ENCODE measurements around the gene ANAPC5.
"Not testable (repeated sequence)": the region's sequence is repeated elsewhere in the genome, so short reads cannot be mapped to it uniquely, and the experiment has no call there.

ANAPC5 gene

GRCh38 chr12:121284551-121285390 is 67.4 kb downstream of the ANAPC5 start:
- no peak for DNase-seq

GRCh38 chr12:121283841-121284240 is 68.4 kb downstream of the ANAPC5 start:
- no peak for DNase-seq

DNA sequence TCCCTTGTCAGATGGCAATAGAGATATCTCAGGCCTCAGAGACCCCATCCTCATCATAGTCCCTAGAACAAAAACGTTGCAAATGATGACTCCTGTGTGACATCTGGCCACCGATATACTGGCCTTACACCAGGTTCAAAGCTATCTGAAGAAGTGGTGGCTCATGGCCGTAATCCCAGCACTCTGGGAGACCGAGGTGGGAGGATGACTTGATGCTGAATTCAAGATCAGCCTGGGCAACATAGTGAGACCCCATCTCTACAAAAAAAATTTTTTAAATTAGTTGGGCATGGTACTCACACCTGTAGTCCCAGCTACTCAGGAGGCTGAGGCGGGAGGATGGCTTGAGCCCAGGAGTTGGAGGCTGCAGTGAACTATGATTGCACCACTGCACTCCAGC is 68.8 kb downstream of the ANAPC5 start:
- DNase-seq, result no peak

DNA sequence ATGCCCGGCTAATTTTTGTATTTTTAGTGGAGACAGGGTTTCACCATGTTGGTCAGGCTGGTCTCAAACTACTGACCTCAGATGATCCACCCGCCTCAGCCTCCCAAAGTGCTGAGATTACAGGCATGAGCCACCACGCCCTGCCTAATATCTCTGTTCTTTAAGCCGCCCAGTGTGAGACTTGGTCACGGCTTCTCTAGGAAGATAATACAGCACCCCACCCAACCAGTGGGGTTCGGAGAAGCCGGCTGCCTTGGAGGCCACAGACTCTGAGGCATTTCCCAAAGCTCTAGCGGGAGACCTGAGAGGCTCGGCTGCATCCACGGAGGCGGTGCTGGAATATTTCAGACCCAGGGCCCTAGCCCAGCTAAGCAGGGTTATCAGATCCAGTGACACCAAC is 69.3 kb downstream of the ANAPC5 start:
- not testable (repeated sequence) for DNase-seq

DNA sequence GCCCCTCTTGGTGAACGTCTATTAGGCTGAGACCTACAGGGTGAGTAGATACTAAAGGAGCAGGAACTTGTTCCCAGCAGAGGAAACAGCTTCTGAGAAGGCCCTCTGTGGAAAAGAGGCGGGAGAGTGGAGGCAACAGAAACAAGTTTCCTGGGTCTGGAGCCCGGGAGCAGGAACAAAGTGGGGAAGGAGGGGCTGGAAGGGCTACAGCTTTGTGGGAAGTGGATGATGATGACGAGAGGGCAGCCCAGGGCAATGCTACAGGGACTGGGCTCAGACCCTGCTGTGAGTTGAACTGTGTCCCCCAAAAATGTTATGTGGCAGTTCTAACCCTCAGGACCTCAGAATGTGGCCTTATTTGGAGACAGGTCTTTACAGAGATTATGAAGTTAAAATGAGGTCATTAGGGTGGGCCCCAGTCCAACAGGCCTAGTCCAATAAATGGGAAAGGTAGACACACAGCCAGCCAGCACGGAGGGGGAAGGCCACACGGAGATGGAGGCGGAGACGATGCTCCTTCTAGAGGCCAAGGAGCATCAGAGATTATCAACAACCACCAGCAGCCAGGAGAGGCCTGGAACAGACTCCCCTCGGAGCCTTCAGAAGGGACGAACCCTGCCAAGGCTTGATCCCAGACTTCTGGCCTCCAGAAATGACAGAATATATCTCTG is 70.0 kb downstream of the ANAPC5 start:
- DNase-seq, result no peak

DNA sequence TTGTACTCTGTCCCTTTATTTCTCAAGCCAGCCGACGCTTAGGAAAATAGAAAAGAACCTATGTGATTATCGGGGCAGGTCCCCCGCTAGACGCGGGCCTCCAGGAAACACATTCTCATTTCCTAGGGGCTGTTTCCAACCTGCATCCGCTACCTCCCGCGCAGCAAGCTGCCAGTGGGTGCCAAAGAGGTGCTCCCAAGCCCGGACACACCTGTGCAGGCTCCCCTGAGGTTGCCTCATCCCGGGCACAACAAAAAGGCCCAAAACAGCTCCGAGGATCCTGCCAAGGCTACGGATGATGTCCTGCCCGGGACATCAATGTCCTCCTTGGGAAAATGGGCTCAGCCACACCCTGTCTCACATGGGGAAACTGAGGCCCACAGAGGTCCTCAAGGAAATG is 71.1 kb downstream of the ANAPC5 start:
- DNase-seq, result not testable (repeated sequence)

DNA sequence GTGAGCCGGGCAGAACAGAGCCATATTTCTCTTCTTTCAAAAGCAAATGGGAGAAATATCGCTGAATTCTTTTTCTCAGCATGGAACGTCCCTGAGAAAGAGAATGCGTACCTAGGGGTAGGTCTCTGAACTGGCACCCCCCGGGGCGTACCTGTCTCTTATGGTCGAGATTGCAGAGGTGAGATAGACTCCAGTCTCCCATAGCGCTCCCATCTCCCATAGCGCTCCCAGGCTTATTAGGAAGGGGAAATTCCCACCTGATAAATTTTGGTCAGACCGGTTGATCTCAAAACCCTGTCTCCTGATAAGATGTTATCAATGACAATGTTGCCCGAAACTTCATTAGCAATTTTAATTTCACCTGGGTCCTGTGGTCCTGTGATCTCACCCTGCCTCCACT is 71.7 kb downstream of the ANAPC5 start:
- DNase-seq, result not testable (repeated sequence)

GRCh38 chr12:121279507-121279915 is 72.7 kb downstream of the ANAPC5 start:
- no peak for DNase-seq

- no peak for DNase-seq
Observed at GRCh38 chr12:121279071-121279375, 73.2 kb downstream of the ANAPC5 start.

GRCh38 chr12:121278169-121279070 is 73.8 kb downstream of the ANAPC5 start:
- DNase-seq, result no peak

DNA sequence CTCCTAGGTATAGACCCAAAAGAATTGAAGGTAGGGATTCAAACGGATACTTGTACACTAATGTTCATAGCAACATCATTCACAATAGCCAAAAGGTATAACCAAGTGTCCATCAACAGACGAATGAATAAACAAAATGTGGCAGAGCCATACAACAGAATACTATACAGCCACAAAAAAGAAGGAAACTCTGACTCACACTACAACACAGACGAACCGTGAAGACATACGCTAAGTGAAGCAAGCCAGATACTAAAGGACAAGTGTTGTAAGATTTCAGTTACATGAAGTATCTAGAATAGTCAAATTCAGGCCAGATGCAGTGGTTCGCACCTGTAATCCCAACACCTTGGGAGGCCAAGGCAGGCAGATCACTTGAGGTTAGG is 74.8 kb downstream of the ANAPC5 start:
- DNase-seq, result no peak

DNA sequence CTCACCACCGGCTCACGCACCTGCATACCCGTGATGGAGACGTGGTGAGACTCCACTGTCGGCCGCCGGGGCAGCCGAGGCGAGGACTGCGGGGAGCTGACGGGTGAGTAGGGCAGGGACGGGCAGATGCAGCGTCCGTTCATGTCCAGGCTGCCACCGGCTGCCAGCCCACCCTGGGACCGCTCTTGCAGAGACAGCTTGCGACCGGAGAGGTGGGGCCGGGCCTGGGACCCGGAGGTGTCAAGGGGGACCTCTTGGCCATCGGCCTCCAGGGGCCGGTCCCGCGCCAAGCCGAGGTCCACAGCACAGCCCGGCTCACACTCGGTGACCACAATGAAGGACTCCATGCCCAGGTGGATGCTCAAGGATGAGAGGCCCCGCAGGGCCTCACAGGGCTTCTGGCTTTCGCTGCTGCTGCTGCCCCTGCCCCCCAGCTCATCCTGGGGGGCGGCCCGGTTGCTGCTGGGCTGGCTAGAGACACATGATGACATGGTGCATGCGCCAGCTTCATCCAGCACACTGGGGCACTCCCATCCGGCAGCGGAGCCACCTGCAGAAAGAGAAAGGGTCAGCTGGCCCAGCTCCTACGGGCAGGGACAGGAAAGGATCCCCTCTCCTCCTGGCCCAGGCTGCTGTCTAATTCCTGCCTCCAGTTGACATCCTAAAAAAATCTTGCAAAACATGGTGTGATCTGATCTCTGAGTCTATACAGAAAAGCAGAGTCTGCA is 78.0 kb downstream of the ANAPC5 start:
- no peak for DNase-seq

DNA sequence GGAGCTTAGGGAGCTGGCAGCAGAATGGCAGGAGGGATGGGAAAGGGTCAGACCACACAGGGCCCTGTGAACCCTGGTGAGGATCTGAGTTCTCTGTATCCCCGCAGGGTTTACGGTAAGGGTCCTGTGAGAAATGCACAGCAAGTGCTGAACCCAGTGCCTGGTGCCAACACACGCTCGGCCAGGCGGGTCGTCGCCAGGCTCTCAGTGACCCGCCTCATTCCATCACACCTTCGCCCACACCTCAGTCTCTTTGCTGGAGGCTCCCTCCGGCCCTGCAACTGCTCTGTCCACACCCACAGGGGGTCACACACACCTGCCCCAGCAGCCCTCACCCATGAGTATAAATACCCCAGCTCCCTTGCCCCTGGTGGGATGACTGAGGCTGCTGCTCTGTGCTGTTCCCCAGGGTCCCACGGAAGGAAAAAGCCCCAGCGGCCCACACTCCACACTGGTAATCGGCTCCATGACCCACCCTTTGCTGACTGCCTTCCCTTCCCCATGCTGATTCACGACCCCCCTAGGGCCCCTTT is 78.8 kb downstream of the ANAPC5 start:
- DNase-seq, result no peak

DNA sequence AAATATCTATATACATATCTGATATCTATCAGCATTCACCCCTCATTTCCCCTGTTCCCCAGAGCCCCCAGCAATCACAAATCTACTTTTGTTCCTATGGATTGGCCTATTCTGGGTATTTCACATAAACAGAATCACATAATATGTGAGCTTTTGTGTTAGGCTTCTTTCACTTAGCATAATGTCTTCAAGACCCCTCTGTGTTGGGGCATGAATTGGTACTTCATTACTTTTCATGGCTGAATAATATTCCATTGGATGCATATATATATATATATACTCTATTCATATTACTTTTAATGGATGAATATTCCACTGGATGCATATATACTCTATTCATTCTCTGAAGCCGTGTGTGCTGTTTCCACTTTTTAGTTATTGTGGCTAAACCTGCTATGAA is 84.4 kb downstream of the ANAPC5 start:
- DNase-seq, result no peak

DNA sequence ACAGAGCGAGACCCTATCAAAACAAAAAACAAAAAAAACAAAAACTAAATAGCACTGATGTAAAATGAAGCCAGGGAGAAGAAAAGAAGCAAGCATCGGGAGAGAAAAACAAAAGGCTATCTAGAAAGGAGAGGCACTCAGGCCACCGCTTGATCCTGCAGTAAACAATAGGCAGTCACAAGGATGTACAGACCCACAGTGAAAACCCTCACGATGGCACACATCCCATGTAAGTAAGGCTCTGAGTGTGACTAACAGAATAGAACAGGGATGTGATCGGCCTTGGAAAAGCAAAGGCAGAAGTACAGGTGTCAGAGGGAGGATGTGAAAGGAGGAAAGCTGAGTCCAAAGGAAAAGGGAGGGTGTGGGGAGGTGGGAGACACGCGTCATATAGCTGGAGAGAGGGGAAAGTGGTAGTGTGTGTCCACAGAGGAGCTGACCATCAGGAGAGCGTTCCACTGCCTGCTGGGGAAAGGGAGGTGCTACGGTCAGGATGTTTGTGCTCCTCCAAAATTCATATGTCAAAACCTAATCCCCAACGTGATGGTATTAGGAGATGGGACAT is 87.2 kb downstream of the ANAPC5 start:
- no peak for DNase-seq

DNA sequence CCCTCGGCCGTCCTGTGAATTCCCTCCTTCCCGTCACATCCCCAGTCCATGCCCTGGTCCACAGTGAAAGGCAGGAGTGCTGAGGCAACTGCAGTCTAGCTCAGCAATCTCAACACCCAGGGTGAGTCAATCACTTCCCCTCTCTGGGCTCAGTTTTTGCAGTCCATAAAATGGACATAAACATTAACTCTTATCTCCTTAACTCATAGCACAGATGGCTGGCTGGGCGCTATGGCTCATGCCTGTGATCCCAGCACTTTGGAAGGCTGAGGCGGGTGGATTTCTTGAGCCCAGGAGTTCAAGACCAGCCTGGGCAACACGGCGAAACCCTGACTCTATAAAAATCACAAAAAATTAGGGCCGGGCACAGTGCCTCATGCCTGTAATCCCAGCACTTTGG is 88.1 kb downstream of the ANAPC5 start:
- no peak for DNase-seq

DNA sequence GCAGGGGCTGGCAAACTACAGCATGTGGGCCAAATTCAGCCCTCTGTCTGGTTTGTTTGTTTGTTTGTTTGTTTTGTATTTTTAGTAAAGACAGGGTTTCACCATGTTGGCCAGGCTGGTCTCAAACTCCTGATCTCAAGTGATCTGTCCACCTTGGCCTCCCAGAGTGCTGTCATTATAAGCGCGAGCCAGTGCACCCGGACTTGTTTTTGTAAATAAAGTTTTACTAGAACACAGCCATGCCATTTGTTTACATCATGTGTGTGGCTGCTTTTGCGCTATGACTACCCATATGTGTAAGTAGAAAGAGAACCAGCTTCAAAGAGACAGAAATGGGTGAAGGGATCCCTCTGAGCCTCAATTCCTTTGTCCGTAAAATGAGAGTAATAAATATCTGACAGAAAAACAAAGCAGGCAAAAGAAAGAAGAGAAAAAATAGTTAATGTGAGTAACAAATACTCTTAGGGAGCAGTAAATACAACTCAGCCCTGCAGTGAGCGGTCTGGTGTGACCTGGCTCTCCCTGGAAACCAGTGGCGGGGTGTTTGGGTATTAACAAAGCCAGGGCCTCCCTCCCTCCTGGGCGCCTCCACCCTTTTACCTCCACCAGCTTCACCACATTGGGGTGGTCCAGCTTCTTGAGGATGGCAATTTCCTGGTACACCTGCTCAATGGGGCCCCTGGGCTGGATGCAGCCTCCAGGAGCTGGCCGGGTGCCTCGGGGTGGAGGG is 88.8 kb downstream of the ANAPC5 start:
- DNase-seq, result no peak

DNA sequence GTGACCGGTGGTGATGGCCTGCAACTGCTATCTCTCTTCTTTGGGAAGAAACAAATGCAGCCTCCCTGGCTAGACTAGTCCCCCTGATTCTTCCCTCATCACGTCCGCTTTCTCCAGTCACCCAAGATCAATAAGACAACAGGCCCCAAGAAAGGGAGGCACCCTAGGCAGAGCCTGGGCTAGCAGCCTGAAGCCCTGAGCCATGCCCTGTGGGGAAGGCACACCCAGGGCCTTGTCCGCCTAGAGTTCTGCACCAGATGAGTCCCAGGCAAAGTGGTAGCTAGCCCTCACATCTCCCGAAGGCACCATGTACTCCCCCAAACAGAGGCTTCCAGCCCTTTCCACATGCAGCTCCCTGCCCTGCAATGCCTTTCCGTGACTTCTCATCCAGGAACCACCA is 90.8 kb downstream of the ANAPC5 start:
- DNase-seq, result no peak

DNA sequence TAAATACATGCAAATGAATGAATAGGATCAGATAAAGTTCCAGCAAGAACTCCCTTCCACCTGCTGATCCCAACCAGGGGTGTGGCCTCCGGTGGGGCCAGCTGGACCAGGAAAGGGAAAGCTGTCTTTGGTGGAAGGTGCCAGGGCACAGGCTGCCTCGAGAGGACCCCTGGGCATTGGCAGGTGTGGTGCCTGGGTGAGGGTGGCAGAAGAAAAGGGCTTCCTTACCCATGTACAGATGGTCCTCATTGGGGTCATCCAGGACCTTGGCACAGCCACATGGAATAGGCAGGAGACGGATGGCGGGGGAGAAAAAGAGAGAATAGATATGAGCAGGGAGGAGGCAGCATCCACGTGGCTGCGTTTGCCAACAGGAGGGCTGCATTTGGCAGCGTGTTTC is 92.1 kb downstream of the ANAPC5 start:
- no peak for DNase-seq

DNA sequence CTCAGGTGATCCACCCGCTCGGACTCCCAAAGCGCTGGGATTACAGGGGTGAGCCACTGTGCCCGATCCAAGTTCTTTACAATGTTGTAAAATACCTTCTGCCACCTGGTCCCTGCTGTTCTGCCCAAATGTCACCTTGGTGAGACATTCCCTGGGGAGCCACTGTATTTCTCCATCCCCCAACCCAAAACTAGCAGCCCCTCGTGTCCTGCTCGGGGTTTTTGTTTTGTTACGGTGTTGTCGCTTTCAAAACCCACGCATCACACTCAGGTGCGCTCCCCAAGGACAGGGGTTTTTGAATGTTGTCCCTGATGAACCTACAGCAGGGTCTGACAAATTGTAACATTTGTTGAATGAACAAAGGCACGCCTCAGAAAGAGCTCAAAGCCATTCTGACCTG is 93.1 kb downstream of the ANAPC5 start:
- DNase-seq, result no peak
